GM12892 (cell line): Measurements from ENCODE around the gene EMILIN1.

Source experiments
- DNase-seq: peaks from one replicate; pipeline ENCODE4 v3.0.0; 2011; ENCODE audit not compliant: insufficient read length
- FAIRE-seq: peaks from 2 replicates; lab custom pipeline; 2011; peaks lifted over from hg19 to GRCh38; lab: Jason Lieb, UNC
- POLR2A ChIP-seq: IDR thresholded peaks from 2 replicates; pipeline ENCODE4 v1.6.1; 2011; ENCODE audit warnings: low read depth, low read length, control low read depth
- POLR2AphosphoS5 ChIP-seq: IDR thresholded peaks from 2 replicates; pipeline ENCODE4 v1.6.1; 2011; ENCODE audit warnings: low read depth, low read length, control low read depth
- TAF1 ChIP-seq: IDR thresholded peaks from 2 replicates; pipeline ENCODE4 v1.6.1; 2011; ENCODE audit warnings: low read depth, mild to moderate bottlenecking, control low read depth, low read length, borderline replicate concordance

Gene EMILIN1

GRCh38 chr2:27122791-27123190, 44.4 kb downstream of the EMILIN1 start:
- TF ChIP-seq POLR2AphosphoS5 = no peak
- TF ChIP-seq POLR2A = no peak
- no peak for TF ChIP-seq TAF1
- no peak for DNase-seq
- no peak for FAIRE-seq

GRCh38 chr2:27123302-27124150, 45.1 kb downstream of the EMILIN1 start, which contains the start of gene ABHD1:
ABHD1 (plus strand) TSS chr2:27123815; CDS start chr2:27123949, 134 bp downstream.
- FAIRE-seq (no peak), DNase-seq (peak; percentile 58)
- no peak for TF ChIP-seq TAF1
- no peak for TF ChIP-seq POLR2AphosphoS5
- peak; percentile 44; the same call in 1 of the 2 replicates for TF ChIP-seq POLR2A

DNA sequence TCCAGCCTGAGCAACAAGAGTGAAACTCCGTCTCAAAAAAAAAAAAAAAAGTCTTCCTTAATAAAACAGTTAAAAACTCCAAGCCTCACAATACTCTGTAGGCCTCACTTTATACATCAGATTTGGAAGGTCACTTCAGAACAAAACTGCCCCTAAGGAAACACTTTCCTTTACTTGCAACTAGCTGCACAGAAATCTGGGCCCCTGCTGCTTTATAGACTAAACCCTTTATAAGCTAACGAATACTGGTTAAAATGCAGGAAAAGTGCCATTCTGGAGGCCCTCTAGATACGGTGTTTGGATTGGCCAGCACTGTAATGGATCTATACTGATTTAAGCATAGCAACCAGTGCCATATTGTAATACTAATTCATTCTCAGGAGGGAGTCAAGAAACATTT, 46.7 kb downstream of the EMILIN1 start:
- DNase-seq (no peak), FAIRE-seq (no peak)
- TF ChIP-seq TAF1 = no peak
- TF ChIP-seq POLR2A = no peak
- no peak for TF ChIP-seq POLR2AphosphoS5

DNA sequence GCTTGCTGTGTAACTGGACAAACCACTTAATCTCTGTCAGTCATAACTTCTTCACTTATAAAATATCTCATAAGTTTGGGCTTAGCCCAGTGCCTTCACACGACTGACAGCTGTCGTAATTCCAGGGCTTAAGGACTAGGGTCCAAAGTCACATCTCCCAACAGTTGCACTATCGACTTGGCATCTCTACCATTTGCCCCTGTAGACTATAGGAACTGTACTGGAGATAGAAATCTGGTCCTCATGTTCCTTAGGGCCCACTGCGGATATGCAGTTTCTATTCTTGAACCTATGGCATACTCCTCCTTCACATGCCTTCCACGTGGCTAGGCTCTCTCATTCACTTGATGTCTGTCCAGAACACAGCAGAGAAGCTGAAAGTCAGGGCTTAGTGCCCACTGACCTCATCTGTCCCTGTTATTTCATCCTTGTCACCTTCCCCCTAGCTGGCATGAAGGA, 47.9 kb downstream of the EMILIN1 start:
- FAIRE-seq (no peak), DNase-seq (no peak)
- TF ChIP-seq TAF1 (no peak), POLR2AphosphoS5 (no peak), POLR2A (no peak)

DNA sequence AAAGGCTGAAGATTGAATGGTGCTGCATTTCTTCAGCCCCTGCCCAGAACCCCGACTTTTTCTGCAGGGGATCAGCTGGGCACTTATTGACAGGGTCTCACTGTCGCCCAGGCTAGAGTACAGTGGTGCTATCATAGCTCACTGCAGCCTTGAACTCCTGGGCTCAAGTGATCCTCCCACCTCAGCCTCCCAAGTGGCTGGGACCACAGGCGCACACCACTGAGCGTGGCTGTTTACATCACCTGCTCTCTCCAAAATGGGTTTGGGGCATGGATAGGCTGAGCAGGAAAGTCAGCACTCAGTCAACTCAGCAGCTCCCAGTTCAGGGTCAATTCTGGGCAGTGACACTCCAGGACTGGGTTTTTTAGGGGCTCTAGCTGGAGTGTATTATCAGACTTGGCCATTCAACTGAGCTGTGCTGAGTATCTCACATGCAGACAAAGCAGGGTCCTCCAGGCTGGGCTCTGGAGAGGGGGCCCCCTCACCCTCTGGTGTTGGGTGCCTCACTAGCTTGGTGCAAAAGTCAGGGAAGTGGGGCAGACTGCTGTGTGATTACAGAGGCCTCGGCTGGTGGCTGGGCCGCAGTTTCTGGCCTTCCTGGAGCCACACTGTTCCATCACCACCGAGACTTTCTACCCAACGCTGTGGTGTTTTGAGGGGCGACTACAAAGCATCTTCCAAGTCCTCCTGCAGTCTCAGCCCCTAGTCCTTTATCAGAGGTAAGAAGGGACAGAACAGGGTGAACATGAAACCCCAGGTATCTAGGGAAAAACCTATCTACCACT, 49.7 kb downstream of the EMILIN1 start:
- FAIRE-seq = no peak
- DNase-seq = no peak
- TF ChIP-seq POLR2AphosphoS5 (no peak), POLR2A (0 out of 2 replicates have a peak, but pooled peaks have one; percentile 10)

DNA sequence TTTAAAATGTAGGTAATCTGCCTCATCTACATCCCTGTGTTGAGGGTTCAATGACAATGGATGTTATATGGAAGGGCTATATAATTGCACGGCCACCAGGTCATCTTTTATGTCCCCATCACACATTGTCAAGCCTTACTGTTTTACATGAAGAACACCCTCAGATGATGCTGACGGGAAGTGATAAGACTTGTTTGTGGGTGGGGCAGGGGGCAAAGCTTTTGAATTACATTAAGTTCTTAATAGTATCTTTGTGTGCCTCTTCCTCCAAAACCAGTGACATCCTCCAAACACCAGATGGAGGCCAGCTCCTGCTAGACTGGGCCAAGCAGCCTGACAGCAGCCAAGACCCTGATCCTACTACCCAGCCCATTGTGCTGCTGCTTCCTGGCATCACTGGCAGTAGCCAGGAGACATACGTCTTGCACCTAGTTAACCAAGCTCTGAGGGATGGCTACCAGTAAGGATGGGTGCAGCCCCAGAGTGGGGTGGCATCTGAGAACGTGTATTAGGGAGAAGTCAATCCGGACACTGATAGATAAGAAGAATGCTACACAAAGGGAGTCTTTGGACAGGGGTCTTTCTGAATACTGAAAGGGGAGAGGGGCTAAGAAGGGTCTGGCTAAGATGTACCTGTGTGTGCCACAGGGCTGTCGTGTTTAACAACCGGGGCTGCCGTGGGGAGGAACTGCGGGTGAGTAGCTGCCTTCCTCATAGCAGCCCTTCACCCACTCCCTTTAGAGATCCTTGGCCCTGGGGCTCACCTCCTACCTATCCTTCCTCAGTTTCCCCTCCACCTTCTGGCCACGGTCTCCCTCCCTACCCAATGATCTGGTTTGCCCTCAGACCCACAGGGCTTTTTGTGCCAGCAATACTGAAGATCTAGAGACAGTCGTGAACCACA, 50.5 kb downstream of the EMILIN1 start:
- TF ChIP-seq POLR2A (peak; percentile 7; the same call in 1 of the 2 replicates), TAF1 (no peak)
- no peak for DNase-seq
- FAIRE-seq = no peak

DNA sequence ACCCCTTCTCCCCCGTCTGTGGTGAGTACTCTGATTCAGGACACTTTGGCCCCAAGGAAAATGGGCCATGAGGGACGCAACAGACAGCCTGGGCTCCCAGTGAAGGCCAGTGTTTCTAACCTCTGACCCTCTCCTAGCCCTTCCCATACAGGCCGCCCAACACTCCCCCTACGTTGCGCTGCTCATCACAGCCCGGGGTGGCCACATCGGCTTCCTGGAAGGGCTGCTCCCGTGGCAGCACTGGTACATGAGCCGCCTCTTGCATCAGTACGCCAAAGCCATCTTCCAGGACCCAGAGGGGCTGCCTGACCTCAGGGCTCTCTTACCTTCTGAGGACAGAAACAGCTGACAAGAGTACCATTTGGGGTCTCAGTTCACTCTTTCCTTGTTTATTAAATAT, 52.0 kb downstream of the EMILIN1 start:
- FAIRE-seq (no peak), DNase-seq (no peak)
- no peak for TF ChIP-seq POLR2AphosphoS5

GRCh38 chr2:27131429-27131828, 53.0 kb downstream of the EMILIN1 start:
- no peak for TF ChIP-seq TAF1
- no peak for TF ChIP-seq POLR2AphosphoS5
- no peak for TF ChIP-seq POLR2A
- FAIRE-seq = no peak
- no peak for DNase-seq

DNA sequence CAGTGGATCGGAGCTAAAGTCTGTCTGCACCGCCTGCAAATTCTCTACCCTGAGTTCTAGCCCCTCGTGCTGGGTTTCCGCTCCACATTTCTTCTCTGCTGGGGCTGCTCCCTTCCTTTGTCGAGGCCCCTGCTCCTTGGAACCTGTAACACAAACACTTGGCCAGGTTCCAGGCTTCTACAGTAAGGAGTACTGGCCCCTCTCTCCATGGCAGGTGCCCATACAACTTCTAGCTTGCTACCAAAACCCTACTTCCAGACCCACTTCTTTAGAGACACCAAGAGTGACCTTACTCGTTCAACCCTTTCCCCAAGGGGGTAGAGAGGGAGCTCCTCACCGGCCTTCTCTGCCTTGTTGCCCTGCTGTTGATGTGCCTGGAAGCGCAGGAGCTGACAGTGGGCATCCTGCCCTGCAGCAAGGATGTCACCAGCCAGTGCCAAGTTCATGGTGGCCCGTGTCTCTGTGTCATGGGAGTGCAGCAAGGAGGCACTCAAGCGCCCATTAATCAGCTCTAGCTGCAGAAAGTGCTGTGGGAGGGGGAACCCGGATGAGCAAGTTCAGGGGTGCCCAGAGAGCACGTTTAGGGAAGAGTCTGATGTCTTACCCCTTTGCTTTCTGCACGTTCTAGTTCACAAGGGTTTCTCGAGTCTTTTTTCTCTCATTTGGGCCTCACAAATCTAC, 54.9 kb downstream of the EMILIN1 start:
- FAIRE-seq = no peak

DNA sequence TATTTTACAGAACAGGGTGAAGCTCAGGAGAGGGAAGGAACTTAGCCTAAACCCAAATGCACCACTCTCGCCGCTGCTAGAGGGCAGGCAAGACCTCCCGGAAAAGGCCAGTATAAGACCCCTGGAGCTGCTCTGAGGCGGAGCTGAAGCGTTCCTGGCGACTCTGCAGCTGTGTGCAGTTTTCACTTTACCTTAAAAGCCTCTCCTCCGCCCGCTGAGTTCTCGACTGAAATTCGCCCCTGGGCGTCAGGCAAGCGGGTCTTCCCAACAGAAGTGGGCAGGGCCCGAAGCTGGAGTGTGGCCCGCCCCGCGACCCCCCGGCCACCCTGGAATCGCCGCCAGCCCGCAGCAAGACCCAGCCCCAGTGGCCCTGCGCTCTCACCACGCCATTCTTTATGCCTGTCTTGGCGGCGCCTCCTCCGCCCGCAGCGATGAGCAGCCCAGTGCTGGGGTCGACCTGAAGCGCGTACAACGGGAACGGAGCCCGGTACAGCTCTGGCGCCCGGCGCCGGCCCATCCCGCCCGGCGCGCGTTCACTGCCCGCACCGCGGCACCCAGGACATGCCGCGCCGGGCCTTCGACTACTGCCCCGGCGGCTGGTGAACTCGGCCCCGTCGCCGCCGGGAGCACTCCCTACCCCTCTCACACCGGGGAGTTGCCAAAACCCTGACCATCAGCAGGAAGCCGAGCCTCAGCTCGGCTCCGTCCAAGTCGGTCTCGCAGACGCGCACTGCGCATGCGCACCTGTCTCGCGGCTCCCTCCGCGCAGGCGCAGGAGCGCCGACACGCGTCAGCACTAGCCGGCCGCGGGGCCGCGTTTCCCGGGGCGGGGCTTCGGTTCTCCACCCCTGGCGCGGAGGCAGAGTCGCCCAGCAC, 55.7 kb downstream of the EMILIN1 start, which contains the start of gene PREB:
TSS of gene PREB (minus strand) at position 732 of the 876 bp plus-strand sequence. CDS start at position 517, 215 bp downstream.
- FAIRE-seq (peak; percentile 99), DNase-seq (peak; percentile 99)
- TF ChIP-seq TAF1 = peak; percentile 22; the same call in 1 of the 2 replicates
- TF ChIP-seq POLR2AphosphoS5 = peak; percentile 85
- peak; percentile 85 for TF ChIP-seq POLR2A

More for the DNA sequence above, 54.9 kb downstream of the EMILIN1 start:
- DNase-seq = no peak
- no peak for TF ChIP-seq POLR2A
- no peak for TF ChIP-seq TAF1
- TF ChIP-seq POLR2AphosphoS5 = no peak

GRCh38 chr2:27134781-27135477, 56.5 kb downstream of the EMILIN1 start:
- TF ChIP-seq POLR2AphosphoS5 = no peak
- TF ChIP-seq TAF1 = 0 out of 2 replicates have a peak, but pooled peaks have one; percentile 20
- no peak for TF ChIP-seq POLR2A
- FAIRE-seq = no peak
- DNase-seq = no peak
